Measurements from ENCODE around the gene ZFYVE28.

DNA sequence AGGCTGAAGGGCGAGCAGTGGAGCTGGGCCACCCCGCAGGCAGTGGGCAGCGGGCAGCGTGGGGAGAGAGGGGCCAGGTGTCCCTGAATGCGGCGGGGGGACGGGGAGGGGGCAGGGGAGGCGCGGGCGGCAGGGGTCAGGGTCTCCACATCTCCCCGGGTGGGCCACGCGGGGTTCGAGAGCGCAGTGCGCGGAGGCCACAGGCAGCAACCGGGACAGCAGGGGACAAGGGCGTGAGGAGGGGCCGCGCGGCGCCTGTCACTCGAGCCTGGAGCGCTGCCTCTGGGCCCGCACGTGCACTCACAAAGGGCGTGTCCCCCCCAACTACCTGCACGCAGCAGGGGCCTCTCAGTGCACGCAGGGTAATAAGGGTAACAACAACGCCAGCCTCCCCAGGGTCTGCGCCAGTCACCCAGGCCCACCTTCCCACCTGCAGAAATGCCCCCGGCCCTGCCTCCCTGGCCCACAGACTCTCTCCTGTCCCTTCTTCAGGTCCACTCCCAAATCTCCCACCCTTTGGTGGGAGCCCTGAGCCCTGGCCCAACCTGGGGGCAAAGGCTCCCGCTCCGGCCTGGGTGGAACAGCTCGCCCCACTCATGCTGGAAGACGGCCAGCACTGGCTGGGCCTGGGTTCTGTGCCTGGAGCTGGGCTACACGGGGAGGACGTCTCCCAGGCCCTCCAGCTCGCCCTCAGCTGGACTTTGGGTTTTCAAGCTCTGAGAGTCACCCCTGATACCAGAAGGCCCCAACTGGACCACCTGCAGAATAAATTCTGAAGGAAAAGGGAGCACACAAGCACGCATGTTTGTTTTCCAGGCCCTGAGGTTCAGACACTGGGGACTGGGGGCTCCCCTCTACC is 53.2 kb downstream of the ZFYVE28 start:
- TF ChIP-seq CTCF (IDR thresholded peaks at IDR 0.05) (no peak), EP300 (IDR thresholded peaks at IDR 0.05) (no peak), POLR2AphosphoS5 (IDR thresholded peaks at IDR 0.05) (no peak), POLR2A (IDR thresholded peaks at IDR 0.05) (no peak)

All from stomach (tissue), 4 donors.